GM23338 (cell line): ENCODE results near the gene OMD.

ENCODE experiments used
- CTCF ChIP-seq, 2 experiments: fragments of 200-600 bp in 1 of 2; sonication (generic) in 1 of 2; conservative IDR thresholded peaks; 2 replicates each; pipeline versions ENCODE4 v1.5.1 to v1.6.1; 2016 to 2017; ENCODE audit warnings: antibody characterized with exemption in 2 of 2, low read depth in 2 of 2, mild to moderate bottlenecking in 2 of 2, moderate library complexity in 1 of 2
- POLR2AphosphoS5 ChIP-seq: IDR thresholded peaks from 2 replicates; pipeline ENCODE4 v1.6.1; 2016; ENCODE audit warnings: antibody characterized with exemption, low read depth
- ZNF114 ChIP-seq: fragments of 250-450 bp; sonication (Bioruptor Pico); IDR thresholded peaks from 2 replicates; pipeline ENCODE4 v1.5.0; 2020; ENCODE audit warnings: mild to moderate bottlenecking, moderate library complexity
- ZNF331 ChIP-seq: fragments of 250-450 bp; sonication (Bioruptor Pico); IDR thresholded peaks from 2 replicates; pipeline ENCODE4 v1.5.0; 2020; ENCODE audit warnings: low read depth, mild to moderate bottlenecking, moderate library complexity

- no peak for TF ChIP-seq CTCF (conservative IDR thresholded peaks at IDR 0.05; ENCODE audit: low read depth in 2 of 2)
- TF ChIP-seq POLR2AphosphoS5, result no peak
- TF ChIP-seq ZNF331, result no peak
- no peak for TF ChIP-seq ZNF114 (CRISPR knock-in tag)
Measured at GRCh38 chr9:92385001-92385400, 39.3 kb downstream of the OMD start.
